H9 (cell line): ENCODE data around the gene ATAD5. TPM values are rescaled to one million over a fixed set of nuclear protein-coding genes. Genes with fewer than 3 reads are reported as not detected.

Experiments used
- DNase-seq: peaks from one replicate; pipeline ENCODE4 v3.0.0-alpha.2; 2017
- H2AFZ ChIP-seq: one replicate; pipeline ENCODE4 v1.6.1; 2013; ENCODE audit warnings: mild to moderate bottlenecking, low read length, control low read depth, moderate library complexity
- H2AK5ac ChIP-seq: 2 replicates; pipeline ENCODE4 v1.6.1; 2013; ENCODE audit warnings: low read length, control low read depth, mixed read lengths; ENCODE audit not compliant: insufficient read length
- H2BK120ac ChIP-seq: one replicate; pipeline ENCODE4 v1.6.1; 2013; ENCODE audit warnings: low read depth, mild to moderate bottlenecking, low read length, control low read depth, inconsistent platforms; ENCODE audit not compliant: poor library complexity, severe bottlenecking
- H2BK12ac ChIP-seq: 2 replicates; pipeline ENCODE4 v1.6.1; 2013; ENCODE audit warnings: low read length, control low read depth, mixed read lengths, low read depth; ENCODE audit not compliant: insufficient read length
- H2BK15ac ChIP-seq: 2 replicates; pipeline ENCODE4 v1.6.1; 2013; ENCODE audit warnings: low read depth, low read length, control low read depth
- H2BK20ac ChIP-seq: one replicate; pipeline ENCODE4 v1.6.1; 2013; ENCODE audit warnings: low read depth, mild to moderate bottlenecking, low read length, control low read depth, inconsistent platforms; ENCODE audit not compliant: poor library complexity, severe bottlenecking
- H2BK5ac ChIP-seq: 2 replicates; pipeline ENCODE4 v1.6.1; 2013; ENCODE audit warnings: low read length, control low read depth, mixed read lengths; ENCODE audit not compliant: insufficient read length
- H3K14ac ChIP-seq: 2 replicates; pipeline ENCODE4 v1.6.1; 2013; ENCODE audit warnings: low read length, control low read depth; ENCODE audit not compliant: insufficient read depth
- H3K18ac ChIP-seq: 2 replicates; pipeline ENCODE4 v1.6.1; 2013; ENCODE audit warnings: low read depth, mild to moderate bottlenecking, mixed read lengths, low read length, control low read depth; ENCODE audit not compliant: insufficient read length
- H3K23ac ChIP-seq: 2 replicates; pipeline ENCODE4 v1.6.1; 2013; ENCODE audit warnings: low read length, control low read depth, mixed read lengths, low read depth; ENCODE audit not compliant: insufficient read length
- H3K23me2 ChIP-seq: 2 replicates; pipeline ENCODE4 v1.6.1; 2013; ENCODE audit warnings: low read depth, mild to moderate bottlenecking, mixed read lengths, low read length, control low read depth; ENCODE audit not compliant: insufficient read length, poor library complexity, severe bottlenecking
- H3K27ac ChIP-seq: 2 replicates; pipeline ENCODE4 v1.5.1; 2013; ENCODE audit warnings: low read length, control low read depth, mixed read lengths, low read depth; ENCODE audit not compliant: insufficient read length
- H3K27me3 ChIP-seq: 2 replicates; pipeline ENCODE4 v1.6.1; 2013; ENCODE audit warnings: low read length, control low read depth, inconsistent platforms; ENCODE audit not compliant: insufficient read depth
- H3K4ac ChIP-seq: 2 replicates; pipeline ENCODE4 v1.6.1; 2013; ENCODE audit warnings: low read depth, mild to moderate bottlenecking, control low read depth, inconsistent platforms, low read length, moderate library complexity
- H3K4me1 ChIP-seq: 2 replicates; pipeline ENCODE4 v1.6.1; 2013; ENCODE audit warnings: low read length, control low read depth, inconsistent platforms; ENCODE audit not compliant: insufficient read depth
- H3K4me2 ChIP-seq: 2 replicates; pipeline ENCODE4 v1.6.1; 2013; ENCODE audit warnings: low read length, control low read depth, mixed read lengths; ENCODE audit not compliant: insufficient read length, insufficient read depth
- H3K56ac ChIP-seq: 2 replicates; pipeline ENCODE4 v1.6.1; 2013; ENCODE audit warnings: low read depth, mild to moderate bottlenecking, mixed read lengths, low read length, control low read depth; ENCODE audit not compliant: insufficient read length
- H3K79me1 ChIP-seq: 2 replicates; pipeline ENCODE4 v1.6.1; 2013; ENCODE audit warnings: low read depth, mild to moderate bottlenecking, moderate library complexity, low read length, control low read depth, inconsistent platforms; ENCODE audit not compliant: insufficient read depth, poor library complexity, severe bottlenecking
- H3K79me2 ChIP-seq: 2 replicates; pipeline ENCODE4 v1.6.1; 2013; ENCODE audit warnings: low read length, control low read depth, inconsistent platforms; ENCODE audit not compliant: insufficient read depth
- H3K9ac ChIP-seq: 2 replicates; pipeline ENCODE4 v1.6.1; 2013; ENCODE audit warnings: low read length, control low read depth, mixed read lengths; ENCODE audit not compliant: insufficient read length; ENCODE audit errors: extremely low read depth
- H3K9me3 ChIP-seq: one replicate; pipeline ENCODE4 v1.6.1; 2013; ENCODE audit warnings: low read depth, low read length, inconsistent platforms; ENCODE audit not compliant: control insufficient read depth
- H3T11ph ChIP-seq: one replicate; pipeline ENCODE4 v1.6.1; 2013; ENCODE audit warnings: mild to moderate bottlenecking, low read length, control low read depth, inconsistent platforms
- H4K20me1 ChIP-seq: one replicate; pipeline ENCODE4 v1.6.1; 2013; ENCODE audit not compliant: control insufficient read depth, insufficient read length, insufficient read depth
- H4K5ac ChIP-seq: 2 replicates; pipeline ENCODE4 v1.6.1; 2013; ENCODE audit warnings: low read depth, mild to moderate bottlenecking, mixed read lengths, low read length, control low read depth; ENCODE audit not compliant: insufficient read length
- H4K8ac ChIP-seq: replicated peaks from 2 replicates; pipeline ENCODE4 v1.6.1; 2013; ENCODE audit warnings: low read length, control low read depth, mixed read lengths, low read depth; ENCODE audit not compliant: insufficient read length
- H4K91ac ChIP-seq: 2 replicates; pipeline ENCODE4 v1.6.1; 2013; ENCODE audit warnings: low read depth, mild to moderate bottlenecking, moderate library complexity, mixed read lengths, low read length, control low read depth; ENCODE audit not compliant: insufficient read length
- H3K27ac Mint-ChIP-seq, 3 experiments: 2 replicates in 2 of 3; 3 replicates in 1 of 3; pipeline ENCODE4 v1.8.0; 2020 to 2021; ENCODE audit warnings: mixed read lengths in 3 of 3, mild to moderate bottlenecking in 1 of 3, moderate library complexity in 1 of 3
- H3K27me3 Mint-ChIP-seq: 2 replicates; pipeline ENCODE4 v1.8.0; 2021; ENCODE audit warnings: low read depth, mild to moderate bottlenecking, moderate library complexity, mixed read lengths
- H3K36me3 Mint-ChIP-seq, 3 experiments: 2 replicates in 2 of 3; 3 replicates in 1 of 3; pipeline ENCODE4 v1.8.0; 2020 to 2021; ENCODE audit warnings: low read depth in 3 of 3, mixed read lengths in 3 of 3; ENCODE audit not compliant: insufficient read depth in 1 of 3
- H3K4me1 Mint-ChIP-seq, 2 experiments: 2 replicates each; pipeline ENCODE4 v1.8.0; 2020; ENCODE audit warnings: mixed read lengths in 2 of 2
- H3K4me3 Mint-ChIP-seq, 2 experiments: 2 replicates in 1 of 2; 3 replicates in 1 of 2; pipeline ENCODE4 v1.8.0; 2020 to 2021; ENCODE audit warnings: mild to moderate bottlenecking in 2 of 2, mixed read lengths in 2 of 2, moderate library complexity in 1 of 2
- H3K9me3 Mint-ChIP-seq, 2 experiments: 2 replicates in 1 of 2; 3 replicates in 1 of 2; pipeline ENCODE4 v1.8.0; 2020; ENCODE audit warnings: mild to moderate bottlenecking in 2 of 2, mixed read lengths in 2 of 2, moderate library complexity in 1 of 2
- WGBS: extraction: QIAGEN DNeasy Blood & Tissue Kit; methylation state at CpG from one replicate; pipeline ENCODE4 v1.1.7; 2013; ENCODE audit warnings: missing lambda C conversion rate, low lambda C conversion rate, mixed read lengths; ENCODE audit not compliant: insufficient read length; ENCODE audit errors: extremely low coverage; 5-methylcytosine and 5-hydroxymethylcytosine counted together
- total RNA-seq: library from RNA; stranded (reverse); gene quantifications from 2 replicates; pipeline ENCODE4 v1.2.1, GENCODE V29; 2021
- TF ChIP-seq, protein P1 (sequence below): fragments of 200-600 bp; sonication (generic); conservative IDR thresholded peaks from 3 replicates; pipeline ENCODE4 v1.8.0; 2021; ENCODE audit warnings: antibody characterized with exemption, mild to moderate bottlenecking

ATAD5 gene
- total RNA-seq, 1 experiment from 2014 or later: 27.0 TPM

DNA sequence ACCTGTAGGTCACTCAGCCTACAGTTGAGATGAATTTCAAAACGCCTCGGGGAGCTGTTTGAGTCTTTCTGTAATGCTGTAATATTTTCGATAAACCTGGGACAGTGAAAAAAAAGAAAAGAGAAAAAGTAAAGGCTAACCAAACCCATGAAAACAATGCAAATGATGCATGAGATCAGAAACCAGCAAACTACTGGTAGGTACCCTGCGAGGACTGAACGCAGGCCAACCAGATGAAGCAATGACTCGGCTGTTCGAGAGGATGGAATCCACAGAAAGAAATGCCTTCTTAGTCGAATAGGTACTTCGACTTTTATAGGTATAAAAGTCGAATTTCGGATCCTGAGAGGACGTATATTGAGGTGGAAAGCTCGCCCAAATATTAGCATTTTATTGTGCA lies 509 bp upstream of the ATAD5 start:
- Histone ChIP-seq H2BK5ac (no peak overlapping the region), H3K9me3 (no peaks in the 10 kb centered on the region), H3K23me2 (peaks cover 6% of the 10 kb centered on the region), H2AK5ac (no peak overlapping the region), H4K20me1 (no peaks in the 10 kb centered on the region), H4K5ac (no peak overlapping the region), H3T11ph (no peak overlapping the region), H4K8ac (no peak overlapping the region), H3K23ac (no peak overlapping the region), H2BK120ac (no peak overlapping the region), H3K4me1 (no peaks in the 10 kb centered on the region; the same call in 1 of the 2 replicates), H3K4me2 (peak overlapping the region; percentile 100), H3K56ac (no peak overlapping the region), H3K79me2 (peaks cover 9% of the 10 kb centered on the region; the same call in 1 of the 2 replicates), H2BK15ac (no peak overlapping the region), H3K18ac (peak overlapping the region; percentile 6), H3K27me3 (no peaks in the 10 kb centered on the region), H3K9ac (peak overlapping the region; percentile 59), H3K14ac (no peak overlapping the region), H3K4ac (no peak overlapping the region; the same call in 1 of the 2 replicates), H2BK12ac (no peak overlapping the region), H2BK20ac (no peak overlapping the region), H4K91ac (no peak overlapping the region), H3K27ac (peak overlapping the region; percentile 63), H3K79me1 (no peaks in the 10 kb centered on the region), H2AFZ (peak overlapping the region; percentile 49)
- Mint-ChIP-seq H3K9me3 (no peaks in the 10 kb centered on the region; a peak in 1 of 5 replicates), H3K4me1 (peaks cover 15 to 20% of the 10 kb centered on the region in 2 experiments), H3K36me3 (peaks cover 10 to 20% (median 20%) of the 10 kb centered on the region in 3 experiments; a peak in 6 of 7 replicates), H3K27ac (peak overlapping the region; percentile 97 to 99 (median 99)), H3K4me3 (peak overlapping the region; percentile 95 to 100), H3K27me3 (peaks cover 2% of the 10 kb centered on the region)
- peak; percentile 54 for DNase-seq
- TF ChIP-seq, protein P1, sequence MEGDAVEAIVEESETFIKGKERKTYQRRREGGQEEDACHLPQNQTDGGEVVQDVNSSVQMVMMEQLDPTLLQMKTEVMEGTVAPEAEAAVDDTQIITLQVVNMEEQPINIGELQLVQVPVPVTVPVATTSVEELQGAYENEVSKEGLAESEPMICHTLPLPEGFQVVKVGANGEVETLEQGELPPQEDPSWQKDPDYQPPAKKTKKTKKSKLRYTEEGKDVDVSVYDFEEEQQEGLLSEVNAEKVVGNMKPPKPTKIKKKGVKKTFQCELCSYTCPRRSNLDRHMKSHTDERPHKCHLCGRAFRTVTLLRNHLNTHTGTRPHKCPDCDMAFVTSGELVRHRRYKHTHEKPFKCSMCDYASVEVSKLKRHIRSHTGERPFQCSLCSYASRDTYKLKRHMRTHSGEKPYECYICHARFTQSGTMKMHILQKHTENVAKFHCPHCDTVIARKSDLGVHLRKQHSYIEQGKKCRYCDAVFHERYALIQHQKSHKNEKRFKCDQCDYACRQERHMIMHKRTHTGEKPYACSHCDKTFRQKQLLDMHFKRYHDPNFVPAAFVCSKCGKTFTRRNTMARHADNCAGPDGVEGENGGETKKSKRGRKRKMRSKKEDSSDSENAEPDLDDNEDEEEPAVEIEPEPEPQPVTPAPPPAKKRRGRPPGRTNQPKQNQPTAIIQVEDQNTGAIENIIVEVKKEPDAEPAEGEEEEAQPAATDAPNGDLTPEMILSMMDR: no peak
- no CpG with 5 or more reads among the region's 13 CpGs for WGBS
